Measurements from ENCODE around the gene PYY.
"Not testable (repeated sequence)": the region's sequence is repeated elsewhere in the genome, so short reads cannot be mapped to it uniquely, and the experiment has no call there.

The PYY gene

DNA sequence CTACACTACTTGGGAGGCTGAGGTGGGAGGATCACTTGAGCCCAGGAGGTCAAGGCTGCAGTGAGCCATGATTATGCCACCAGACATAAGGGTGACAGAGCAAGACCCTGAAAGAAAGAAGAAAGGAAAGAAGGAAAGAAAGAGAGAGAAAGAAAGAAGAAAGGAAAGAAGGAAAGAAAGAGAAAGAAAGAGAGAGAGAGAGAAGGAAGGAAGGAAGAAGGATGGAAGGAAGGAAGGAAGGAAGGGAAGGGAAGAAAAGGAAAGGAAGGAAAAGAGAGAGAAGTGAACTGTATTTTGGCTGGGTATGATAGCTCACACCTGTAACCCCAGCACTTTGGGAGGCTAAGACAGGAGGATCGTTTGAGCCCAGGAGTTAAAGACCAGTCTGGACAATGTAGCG, 24.3 kb upstream of the PYY start:
- DNase-seq, result no peak

DNA sequence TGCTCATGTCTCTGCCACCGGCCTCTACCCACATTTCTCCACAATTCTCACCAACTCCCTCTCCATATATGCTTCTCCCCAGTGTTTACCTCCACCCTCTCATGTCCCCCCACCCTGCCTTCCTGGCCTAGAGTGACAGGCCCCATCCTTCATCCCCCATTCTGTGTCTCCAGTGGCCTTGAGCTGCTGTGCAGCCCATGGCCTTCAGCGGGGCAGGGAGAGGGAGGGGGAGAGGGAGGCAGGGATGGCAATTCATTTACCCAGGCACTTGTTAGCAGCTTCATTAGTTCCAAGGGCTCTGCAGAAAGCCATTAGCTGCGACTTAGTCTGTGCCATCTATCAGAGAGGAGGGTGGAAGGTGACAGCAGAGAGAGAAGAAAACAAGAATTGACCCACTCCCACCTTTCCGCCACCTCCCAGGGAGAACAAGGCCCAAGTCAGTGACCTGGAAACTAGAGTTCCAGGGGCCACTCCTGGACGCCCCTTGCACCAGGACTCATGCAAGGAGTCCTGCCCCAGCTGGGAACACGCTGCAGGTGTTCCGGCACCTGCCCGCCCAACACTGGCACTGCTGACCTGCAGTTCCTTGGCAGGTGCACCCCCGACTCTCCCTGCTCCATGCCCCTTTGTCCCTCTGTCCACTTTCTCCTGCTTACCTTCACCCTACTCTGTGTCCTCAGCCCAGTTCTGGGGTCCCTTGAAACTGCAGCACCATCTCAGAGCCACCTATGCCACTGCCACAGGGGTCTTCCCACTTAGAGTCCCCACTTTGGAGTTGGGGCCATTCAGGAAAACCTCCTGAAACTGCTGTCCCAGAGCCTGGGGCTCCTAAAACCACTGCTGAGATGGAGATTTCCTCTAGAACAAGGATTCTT, 23.5 kb upstream of the PYY start:
- no peak for DNase-seq

DNA sequence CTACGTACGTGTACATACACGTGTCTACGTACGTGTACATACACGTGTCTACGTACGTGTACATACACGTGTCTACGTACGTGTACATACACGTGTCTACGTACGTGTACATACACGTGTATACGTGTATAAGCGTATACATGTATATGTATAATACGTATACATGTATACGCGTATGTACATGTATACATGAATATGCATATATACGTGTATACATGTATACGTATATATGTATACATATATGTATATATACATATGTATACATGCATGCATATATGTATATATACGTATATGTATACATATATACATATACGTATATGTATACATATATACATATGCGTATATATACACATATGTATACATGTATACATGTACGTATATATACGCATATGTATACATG, 22.2 kb upstream of the PYY start:
- no peak for DNase-seq

DNA sequence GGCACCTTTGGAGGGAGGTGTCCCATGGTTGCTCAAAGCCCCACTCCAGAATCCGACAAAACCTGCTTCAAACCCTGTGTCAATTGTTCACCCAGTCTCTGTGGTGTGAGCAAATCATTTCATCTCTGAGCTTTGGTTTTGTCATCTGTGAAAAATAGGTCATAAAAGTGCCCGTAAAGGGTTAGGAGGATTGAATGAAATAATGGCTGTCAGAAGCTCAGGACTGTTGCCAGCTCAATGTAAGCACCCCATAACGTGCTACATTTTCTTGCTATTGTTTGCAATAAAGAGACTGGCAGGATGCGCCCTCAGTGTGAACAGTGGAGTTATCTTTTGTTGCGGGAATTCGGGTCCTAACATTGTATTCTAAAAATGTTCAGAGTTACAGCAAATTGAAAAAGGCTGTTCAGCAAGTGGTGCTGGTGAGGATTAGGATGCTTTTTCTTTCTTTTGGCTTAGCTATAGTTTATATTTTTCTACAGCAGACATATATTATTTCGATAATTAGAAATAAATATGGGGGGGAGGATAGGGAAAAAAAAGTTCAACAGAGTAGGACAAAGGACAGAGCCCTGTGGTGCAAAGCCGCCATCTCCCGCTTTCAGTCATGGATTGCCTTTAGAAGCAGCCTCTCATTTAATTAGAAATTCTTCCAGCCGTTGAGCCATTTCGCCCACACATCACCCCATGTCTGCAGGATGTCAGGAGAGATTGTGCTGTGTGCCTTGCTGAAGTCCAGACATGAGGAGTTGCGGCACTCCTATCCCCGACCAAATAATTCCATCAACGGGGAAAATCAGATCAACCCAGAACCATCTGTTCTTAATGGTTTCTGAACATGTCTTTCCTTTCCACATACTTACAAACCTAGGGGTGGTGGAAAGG, 20.9 kb upstream of the PYY start:
- DNase-seq, result no peak

DNA sequence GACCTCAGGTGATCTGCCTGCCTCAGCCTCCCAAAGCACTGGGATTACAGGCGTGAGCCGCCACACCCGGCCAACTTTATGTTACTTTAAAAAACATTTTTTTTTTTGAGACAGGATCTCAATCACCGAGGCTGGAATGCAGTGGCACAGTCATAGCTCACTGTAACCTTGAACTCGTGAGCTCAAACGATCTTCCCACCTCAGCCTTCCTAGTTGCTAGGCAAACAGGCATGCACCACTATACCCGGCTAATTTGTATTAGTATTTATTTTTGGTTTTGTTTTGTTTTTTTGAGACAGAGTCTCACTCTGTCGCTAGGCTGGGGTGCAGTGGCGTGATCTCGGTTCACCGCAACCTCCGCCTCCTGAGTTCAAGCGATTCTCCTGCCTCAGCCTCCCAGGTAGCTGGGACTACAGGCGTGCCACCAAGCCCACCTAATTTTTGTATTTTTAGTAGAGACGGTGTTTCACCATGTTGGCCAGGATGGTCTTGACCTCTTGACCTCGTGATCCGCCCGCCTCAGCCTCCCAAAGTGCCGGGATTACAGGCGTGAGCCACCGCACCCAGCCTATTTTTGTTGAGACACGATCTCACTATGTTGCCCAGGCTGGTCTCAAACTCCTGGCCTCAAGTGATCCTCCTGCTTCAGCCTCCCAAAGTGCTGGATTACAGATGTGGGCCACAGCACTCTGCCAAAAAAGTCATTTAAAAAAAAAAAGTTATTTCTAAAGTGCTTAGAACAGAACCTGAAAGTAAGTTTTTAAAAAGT, 18.9 kb upstream of the PYY start:
- DNase-seq, result not testable (repeated sequence)

GRCh38 chr17:43971436-43971835, 17.7 kb upstream of the PYY start:
- DNase-seq, result not testable (repeated sequence)

GRCh38 chr17:43970366-43970765, 16.6 kb upstream of the PYY start:
- no peak for DNase-seq

DNA sequence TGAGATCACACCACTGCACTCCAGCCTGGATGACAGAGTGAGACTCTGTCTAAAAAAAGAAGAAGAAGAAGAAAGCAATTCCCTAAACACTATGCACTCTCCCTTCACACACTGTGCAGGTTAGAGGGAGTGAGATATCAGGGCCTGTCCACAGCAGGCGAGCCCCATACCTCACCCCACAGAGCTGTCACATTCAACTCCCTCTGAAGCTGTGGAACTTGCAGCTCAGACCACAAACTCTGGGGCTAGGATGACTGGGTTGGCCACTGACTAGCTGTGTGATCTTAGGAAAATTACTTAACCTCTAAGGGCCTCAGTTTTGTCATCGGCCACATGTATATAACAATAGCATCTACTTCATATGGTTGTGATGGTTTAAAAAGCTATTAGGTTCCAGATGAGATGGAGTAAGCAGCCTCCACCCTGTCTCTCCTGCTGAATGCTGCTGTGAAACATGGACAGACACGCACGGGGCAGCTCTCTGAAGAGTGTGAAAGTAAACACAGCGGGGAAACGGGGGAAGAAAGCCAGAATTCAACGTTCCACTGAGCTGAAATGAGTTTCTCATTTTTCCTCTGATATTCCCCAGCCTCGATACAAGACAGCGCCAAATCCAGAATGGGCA, 13.6 kb upstream of the PYY start:
- DNase-seq, result no peak

GRCh38 chr17:43966276-43966675, 12.5 kb upstream of the PYY start:
- DNase-seq, result no peak

- DNase-seq, result no peak
These were observed 8.7 kb upstream of the PYY start for GRCh38 chr17:43962479-43962878.

- DNase-seq, result no peak
These were observed 8.2 kb upstream of the PYY start for GRCh38 chr17:43961954-43962353.

GRCh38 chr17:43961292-43961691, 7.6 kb upstream of the PYY start:
- not testable (repeated sequence) for DNase-seq

DNA sequence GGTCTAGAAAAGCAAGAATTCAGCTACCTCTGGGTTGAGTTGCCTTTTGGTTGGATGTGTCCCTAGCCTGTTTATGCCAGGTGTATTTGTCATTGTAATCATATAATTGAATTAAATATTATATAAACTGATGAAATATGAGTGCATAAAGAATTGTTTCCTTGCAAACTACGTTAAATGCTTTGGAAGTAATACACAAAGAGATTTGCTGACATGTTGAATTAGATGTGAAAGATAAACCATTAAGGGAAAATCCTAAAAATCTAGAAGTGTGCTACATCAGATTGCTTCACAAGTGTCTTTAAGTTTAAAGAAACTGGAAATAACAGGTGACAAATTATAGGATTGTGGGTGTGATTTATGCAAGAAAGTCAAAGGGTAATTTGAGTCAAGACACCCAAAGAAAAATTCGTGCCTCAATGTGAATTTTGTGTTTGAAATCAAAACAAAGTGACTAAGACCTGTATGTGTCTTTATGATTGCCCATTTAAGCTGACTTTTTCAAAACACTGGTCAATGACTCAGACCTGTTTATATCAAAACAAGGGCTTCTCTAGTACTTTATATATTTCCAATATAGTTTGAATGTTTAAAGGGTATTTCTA, 5.1 kb upstream of the PYY start:
- DNase-seq, result no peak

DNA sequence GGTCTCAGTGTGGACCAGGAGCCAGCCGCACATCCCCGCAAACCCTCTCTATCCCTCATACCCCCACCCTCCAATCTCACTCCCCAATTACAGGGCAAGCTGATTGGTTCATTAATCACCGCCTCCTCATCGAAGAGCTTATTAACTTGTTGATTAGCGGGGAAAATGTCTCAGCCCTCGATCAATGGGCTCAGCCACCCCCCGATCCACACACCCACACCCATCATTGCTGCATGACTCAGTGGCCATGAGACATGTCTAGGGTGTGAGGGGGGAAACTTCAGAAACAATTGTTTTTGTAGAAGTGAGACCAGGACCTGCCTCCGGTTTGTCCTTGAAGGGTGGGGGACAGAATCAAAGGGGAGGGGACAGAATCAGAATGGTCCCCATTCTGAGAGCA, 2.5 kb upstream of the PYY start:
- DNase-seq, result no peak

GRCh38 chr17:43952724-43953666, 745 bp downstream of the PYY start:
- DNase-seq, result no peak

DNA sequence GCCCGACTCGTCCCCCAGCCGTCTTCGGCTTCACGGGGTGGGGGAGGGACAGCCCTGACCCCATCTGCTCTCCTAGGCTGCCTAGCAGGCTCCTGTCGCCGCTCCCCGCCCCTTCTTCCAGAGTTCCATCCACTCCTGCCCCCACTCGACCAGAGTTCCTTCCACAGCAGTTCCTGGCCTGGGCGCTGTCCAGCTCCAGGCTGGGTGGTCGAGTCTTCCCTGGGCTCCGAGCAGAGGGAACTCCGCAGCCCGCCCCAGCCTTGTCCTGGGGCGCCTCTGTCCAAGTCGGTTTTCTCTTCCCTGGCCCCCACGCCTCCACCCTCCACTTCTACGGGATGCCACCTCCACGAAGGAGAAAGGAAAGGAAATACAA, 1.4 kb downstream of the PYY start:
- no peak for DNase-seq

- DNase-seq, result no peak
These were observed 2.0 kb downstream of the PYY start for GRCh38 chr17:43951750-43952149.

DNA sequence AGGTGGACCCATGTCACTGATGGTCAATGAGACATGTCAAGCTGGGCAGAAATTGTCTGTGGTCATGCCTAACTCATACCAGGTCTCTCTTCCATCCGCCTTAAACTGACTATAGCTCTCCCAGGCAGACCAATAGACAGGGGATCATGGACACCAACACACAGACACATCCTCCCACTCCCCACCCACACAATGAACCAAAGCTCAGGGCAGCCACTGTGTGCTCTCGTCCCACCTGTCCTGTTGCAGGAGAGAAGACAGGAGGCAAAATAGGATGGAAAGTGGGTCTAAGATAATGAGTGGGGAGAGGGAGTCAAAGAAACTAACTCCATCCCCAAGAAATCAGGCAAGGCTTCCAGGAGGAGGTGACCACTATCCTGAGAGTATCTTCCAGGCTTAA, 3.2 kb downstream of the PYY start:
- DNase-seq, result no peak

- no peak for DNase-seq
These were observed 4.0 kb downstream of the PYY start for GRCh38 chr17:43949781-43950180.

- no peak for DNase-seq
These were observed 7.0 kb downstream of the PYY start for GRCh38 chr17:43946781-43947180.
